ENCODE measurements around the gene PRKRIP1. TPM values are rescaled to one million over a fixed set of nuclear protein-coding genes. Genes with fewer than 3 reads are reported as not detected.

PRKRIP1 gene
- total RNA-seq, 1 experiment from 2014 or later: 38.8 TPM

- Histone ChIP-seq H2BK120ac (ENCODE audit: low read depth, low read length, poor library complexity, severe bottlenecking) (no peak overlapping the region), H3K27me3 (ENCODE audit: insufficient read depth, low read length) (no peaks in the 10 kb centered on the region), H3K79me2 (ENCODE audit: insufficient read depth, low read length) (no peaks in the 10 kb centered on the region), H3K23me2 (ENCODE audit: insufficient read length, low read depth, low read length, poor library complexity, severe bottlenecking) (no peaks in the 10 kb centered on the region), H3K27ac (ENCODE audit: insufficient read length, low read depth, low read length) (no peak overlapping the region), H3K9ac (ENCODE audit: extremely low read depth, insufficient read length, low read length) (no peak overlapping the region), H3T11ph (ENCODE audit: low read length) (no peak overlapping the region), H2BK12ac (ENCODE audit: insufficient read length, low read depth, low read length) (no peak overlapping the region), H4K91ac (ENCODE audit: insufficient read length, low read depth, low read length) (no peak overlapping the region), H2AK5ac (ENCODE audit: insufficient read length, low read length) (no peak overlapping the region), H3K9me3 (ENCODE audit: control insufficient read depth, low read depth, low read length) (no peaks in the 10 kb centered on the region), H4K5ac (ENCODE audit: insufficient read length, low read depth, low read length) (no peak overlapping the region), H2BK5ac (ENCODE audit: insufficient read length, low read length) (no peak overlapping the region), H3K4ac (ENCODE audit: low read depth, low read length) (no peak overlapping the region), H3K4me2 (ENCODE audit: insufficient read depth, insufficient read length, low read length) (no peak overlapping the region), H3K79me1 (ENCODE audit: insufficient read depth, low read depth, low read length, poor library complexity, severe bottlenecking) (no peaks in the 10 kb centered on the region), H3K4me1 (ENCODE audit: insufficient read depth, low read length) (no peaks in the 10 kb centered on the region), H3K56ac (ENCODE audit: insufficient read length, low read depth, low read length) (no peak overlapping the region), H3K18ac (ENCODE audit: insufficient read length, low read depth, low read length) (no peak overlapping the region), H2BK15ac (ENCODE audit: low read depth, low read length) (no peak overlapping the region), H4K8ac (replicated peaks; ENCODE audit: insufficient read length, low read depth, low read length) (no peak overlapping the region), H2BK20ac (ENCODE audit: low read depth, low read length, poor library complexity, severe bottlenecking) (no peak overlapping the region), H2AFZ (ENCODE audit: low read length) (no peak overlapping the region), H4K20me1 (ENCODE audit: control insufficient read depth, insufficient read depth, insufficient read length) (no peaks in the 10 kb centered on the region), H3K23ac (ENCODE audit: insufficient read length, low read depth, low read length) (no peak overlapping the region), H3K14ac (ENCODE audit: insufficient read depth, low read length) (no peak overlapping the region)
- Mint-ChIP-seq H3K27ac (peak overlapping the region in 1 of 3 experiments; percentile 38; a peak in 1 of 7 replicates), H3K9me3 (no peaks in the 10 kb centered on the region), H3K4me3 (no peak overlapping the region), H3K4me1 (no peaks in the 10 kb centered on the region), H3K27me3 (ENCODE audit: low read depth) (no peaks in the 10 kb centered on the region), H3K36me3 (ENCODE audit: insufficient read depth in 1 of 3, low read depth in 3 of 3) (peaks cover 12 to 38% (median 21%) of the 10 kb centered on the region in 3 experiments; a peak in 6 of 7 replicates)
- no CpG with 5 or more reads among the region's 3 CpGs for WGBS (ENCODE audit: extremely low coverage, insufficient read length, low lambda C conversion rate)
- TF ChIP-seq CTCF (conservative IDR thresholded peaks at IDR 0.05): no peak
- DNase-seq: no peak
Observed at GRCh38 chr7:102389810-102390209, 6.4 kb upstream of the PRKRIP1 start.

Measured in H9 (cell line).